Measurements from ENCODE around the gene BMP10.

BMP10 gene

DNA sequence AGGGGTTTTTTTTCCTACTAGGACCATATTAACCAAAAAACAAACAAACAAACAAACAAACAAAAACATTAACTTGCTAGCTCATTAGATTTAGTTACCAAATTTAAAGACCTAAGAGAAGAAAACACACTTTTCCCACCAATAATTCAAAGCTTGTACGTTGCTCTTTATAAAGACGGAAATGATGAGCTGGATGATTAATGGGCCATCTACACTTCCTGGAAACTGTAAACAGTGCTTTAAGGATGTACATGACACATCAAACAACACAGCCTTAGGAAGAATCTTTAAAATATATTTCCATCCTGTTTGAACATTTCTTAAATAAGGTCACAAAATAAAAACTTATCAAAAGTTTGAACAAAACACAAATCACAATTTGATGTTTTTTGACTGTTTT, 982 bp downstream of the BMP10 start:
- no peak for DNase-seq (ENCODE audit: low spot score)
- in situ Hi-C loops (cut with MboI; ENCODE audit: low pct_unique_long_range_greater_than_20kb, low sequenced_read_pairs, unreplicated experiment), result no loop called here
- TF ChIP-seq, protein P1, sequence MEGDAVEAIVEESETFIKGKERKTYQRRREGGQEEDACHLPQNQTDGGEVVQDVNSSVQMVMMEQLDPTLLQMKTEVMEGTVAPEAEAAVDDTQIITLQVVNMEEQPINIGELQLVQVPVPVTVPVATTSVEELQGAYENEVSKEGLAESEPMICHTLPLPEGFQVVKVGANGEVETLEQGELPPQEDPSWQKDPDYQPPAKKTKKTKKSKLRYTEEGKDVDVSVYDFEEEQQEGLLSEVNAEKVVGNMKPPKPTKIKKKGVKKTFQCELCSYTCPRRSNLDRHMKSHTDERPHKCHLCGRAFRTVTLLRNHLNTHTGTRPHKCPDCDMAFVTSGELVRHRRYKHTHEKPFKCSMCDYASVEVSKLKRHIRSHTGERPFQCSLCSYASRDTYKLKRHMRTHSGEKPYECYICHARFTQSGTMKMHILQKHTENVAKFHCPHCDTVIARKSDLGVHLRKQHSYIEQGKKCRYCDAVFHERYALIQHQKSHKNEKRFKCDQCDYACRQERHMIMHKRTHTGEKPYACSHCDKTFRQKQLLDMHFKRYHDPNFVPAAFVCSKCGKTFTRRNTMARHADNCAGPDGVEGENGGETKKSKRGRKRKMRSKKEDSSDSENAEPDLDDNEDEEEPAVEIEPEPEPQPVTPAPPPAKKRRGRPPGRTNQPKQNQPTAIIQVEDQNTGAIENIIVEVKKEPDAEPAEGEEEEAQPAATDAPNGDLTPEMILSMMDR (IDR thresholded peaks at IDR 0.05; ENCODE audit: extremely low read depth, insufficient read depth, missing control alignments), result no peak

DNA sequence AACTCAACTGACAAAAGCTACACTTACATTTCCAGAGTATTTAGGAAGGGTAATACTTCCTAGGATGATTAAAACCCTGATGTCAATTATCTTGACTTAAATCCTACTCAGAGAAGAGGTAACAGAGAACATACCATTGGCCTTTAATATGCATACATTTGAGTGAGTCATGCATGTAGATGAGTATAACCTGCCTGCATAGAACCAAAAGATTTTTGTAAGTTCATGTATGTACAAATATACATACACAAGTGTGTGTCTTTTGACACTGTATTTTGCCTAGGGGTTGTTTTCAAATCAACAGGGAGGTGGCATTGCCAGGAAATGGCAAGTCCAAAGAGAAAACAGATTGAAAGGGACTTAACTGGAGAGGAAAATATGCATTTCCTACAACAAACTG, 6.1 kb downstream of the BMP10 start:
- TF ChIP-seq, protein P1 (IDR thresholded peaks at IDR 0.05; ENCODE audit: extremely low read depth, insufficient read depth, missing control alignments), result no peak
- in situ Hi-C loops (cut with MboI; ENCODE audit: low pct_unique_long_range_greater_than_20kb, low sequenced_read_pairs, unreplicated experiment), result no loop called here
- no peak for DNase-seq (ENCODE audit: low spot score)

DNA sequence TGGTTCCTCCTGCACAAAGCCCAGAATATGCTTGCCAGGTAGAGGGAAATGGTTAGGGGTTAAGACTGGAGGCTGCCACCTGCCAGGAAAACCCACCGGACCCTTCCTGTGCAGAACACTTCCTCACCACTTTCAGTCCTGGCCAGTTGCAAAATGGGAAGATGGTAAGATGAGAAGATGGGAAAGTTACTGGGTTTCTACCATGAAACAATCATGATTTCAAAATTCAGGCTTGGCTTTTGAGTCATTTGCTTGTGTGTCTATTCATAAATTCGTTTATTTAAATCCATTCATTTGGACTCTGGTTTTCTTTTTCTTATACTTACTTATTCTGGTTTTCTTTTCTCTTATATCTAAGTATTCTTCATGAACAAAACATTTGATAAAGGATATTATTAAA, 7.2 kb downstream of the BMP10 start:
- TF ChIP-seq, protein P1 (IDR thresholded peaks at IDR 0.05; ENCODE audit: extremely low read depth, insufficient read depth, missing control alignments), result no peak
- DNase-seq (ENCODE audit: low spot score), result no peak
- in situ Hi-C loops (cut with MboI; ENCODE audit: low pct_unique_long_range_greater_than_20kb, low sequenced_read_pairs, unreplicated experiment), result no loop called here

DNA sequence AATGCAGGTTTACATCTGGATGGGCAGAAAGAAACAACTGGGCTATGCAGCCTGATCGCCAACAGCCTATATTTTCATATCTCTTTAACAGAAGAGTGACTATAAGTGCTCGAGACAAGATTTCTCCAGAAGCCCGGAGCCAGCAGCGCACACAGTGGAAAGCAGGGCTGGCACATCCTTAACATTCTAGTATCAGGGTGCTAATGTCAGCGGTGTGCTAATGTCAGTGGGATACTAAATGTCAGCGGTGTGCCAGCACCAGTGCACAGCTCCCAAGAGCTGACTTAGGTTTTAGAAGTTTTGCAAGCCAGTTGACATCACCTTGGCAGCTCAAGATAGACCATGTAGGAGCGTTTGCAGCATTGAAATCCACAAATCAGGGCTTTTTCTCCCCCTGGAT, 8.3 kb downstream of the BMP10 start:
- no peak for DNase-seq (ENCODE audit: low spot score)
- in situ Hi-C loops (cut with MboI; ENCODE audit: low pct_unique_long_range_greater_than_20kb, low sequenced_read_pairs, unreplicated experiment), result no loop called here
- TF ChIP-seq, protein P1 (IDR thresholded peaks at IDR 0.05; ENCODE audit: extremely low read depth, insufficient read depth, missing control alignments), result no peak

DNA sequence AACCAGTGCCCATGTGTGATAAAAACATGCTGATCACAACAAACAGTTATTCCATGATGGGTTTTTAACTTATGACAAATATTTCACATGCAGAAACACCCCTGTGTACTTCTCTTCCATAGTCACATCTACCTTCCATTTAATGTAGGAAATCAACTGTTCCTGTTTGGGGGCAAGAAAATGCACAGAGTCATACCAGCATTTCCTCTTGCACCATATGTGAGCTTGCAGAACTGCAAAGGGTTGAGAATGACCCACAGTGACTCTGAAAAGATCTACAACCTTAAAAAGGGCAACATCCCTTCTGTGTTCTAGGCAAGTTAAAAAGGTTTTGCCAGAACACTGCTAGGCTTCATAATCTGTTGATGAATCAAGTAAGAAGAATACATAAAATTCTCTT, 9.9 kb downstream of the BMP10 start:
- no peak for DNase-seq (ENCODE audit: low spot score)
- in situ Hi-C loops (cut with MboI; ENCODE audit: low pct_unique_long_range_greater_than_20kb, low sequenced_read_pairs, unreplicated experiment), result no loop called here
- TF ChIP-seq, protein P1 (IDR thresholded peaks at IDR 0.05; ENCODE audit: extremely low read depth, insufficient read depth, missing control alignments), result no peak

DNA sequence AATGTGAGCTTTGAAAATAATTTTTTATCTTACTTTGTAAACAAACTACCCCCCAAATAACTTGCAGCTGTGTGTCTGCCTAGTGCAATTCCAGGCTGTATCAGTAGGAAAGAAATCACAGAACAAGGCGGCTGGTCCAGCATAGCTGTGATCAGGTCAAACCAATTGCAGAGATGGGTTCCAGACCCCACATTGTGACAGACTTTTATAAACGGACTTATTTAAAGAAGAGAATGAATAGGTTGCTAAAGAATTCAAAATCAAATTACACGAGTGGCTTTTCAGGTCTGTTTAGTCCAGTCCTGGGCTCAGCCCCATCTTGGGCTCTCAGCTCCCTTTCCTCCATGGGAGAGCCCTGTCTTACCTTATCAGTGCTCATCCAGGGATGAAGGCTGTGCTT, 11.1 kb downstream of the BMP10 start:
- TF ChIP-seq, protein P1 (IDR thresholded peaks at IDR 0.05; ENCODE audit: extremely low read depth, insufficient read depth, missing control alignments), result no peak
- DNase-seq (ENCODE audit: low spot score), result no peak
- in situ Hi-C loops (cut with MboI; ENCODE audit: low pct_unique_long_range_greater_than_20kb, low sequenced_read_pairs, unreplicated experiment), result no loop called here

DNA sequence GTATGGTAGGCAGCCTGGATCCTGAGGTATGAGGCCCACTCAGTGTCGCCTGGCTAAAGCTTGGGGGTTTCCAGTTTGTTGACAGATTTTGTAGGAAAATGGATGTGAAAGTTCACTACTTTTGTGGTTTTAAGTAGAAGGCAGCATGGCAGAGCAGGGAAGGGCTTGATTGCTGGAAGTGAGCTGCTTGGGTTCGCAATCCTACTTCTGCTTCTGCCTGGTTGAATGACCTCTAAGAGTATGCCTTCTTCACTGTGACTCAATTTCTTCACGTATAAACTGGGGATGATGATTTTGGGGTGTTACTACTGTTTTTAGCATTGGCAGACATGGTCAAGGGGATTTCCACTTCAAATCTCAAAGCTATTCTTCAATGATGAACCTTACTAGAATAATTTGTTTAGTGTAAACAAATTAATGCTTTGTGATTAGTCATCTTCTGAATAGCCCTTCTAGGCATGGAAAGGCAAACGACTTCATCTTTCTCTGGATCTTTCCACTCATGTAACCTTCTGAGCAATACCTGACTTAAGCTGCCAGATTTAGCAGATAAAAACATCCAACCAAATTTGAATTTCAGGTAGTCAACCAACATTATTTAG, 13.2 kb downstream of the BMP10 start:
- DNase-seq (ENCODE audit: low spot score), result no peak
- TF ChIP-seq, protein P1 (IDR thresholded peaks at IDR 0.05; ENCODE audit: extremely low read depth, insufficient read depth, missing control alignments), result no peak

More for the DNA sequence above, 13.2 kb downstream of the BMP10 start:
- in situ Hi-C loops (cut with MboI; ENCODE audit: low pct_unique_long_range_greater_than_20kb, low sequenced_read_pairs, unreplicated experiment), result no loop called here
